ENCODE measurements around the gene SNTG2. TPM values are rescaled to one million over a fixed set of nuclear protein-coding genes. Genes with fewer than 3 reads are reported as not detected.

The SNTG2 gene
- total and polyA plus RNA-seq, 10 of the 15 experiments (the other 5 are each of a cell fraction or from before 2014, with no cell fraction given), result not detected

DNA sequence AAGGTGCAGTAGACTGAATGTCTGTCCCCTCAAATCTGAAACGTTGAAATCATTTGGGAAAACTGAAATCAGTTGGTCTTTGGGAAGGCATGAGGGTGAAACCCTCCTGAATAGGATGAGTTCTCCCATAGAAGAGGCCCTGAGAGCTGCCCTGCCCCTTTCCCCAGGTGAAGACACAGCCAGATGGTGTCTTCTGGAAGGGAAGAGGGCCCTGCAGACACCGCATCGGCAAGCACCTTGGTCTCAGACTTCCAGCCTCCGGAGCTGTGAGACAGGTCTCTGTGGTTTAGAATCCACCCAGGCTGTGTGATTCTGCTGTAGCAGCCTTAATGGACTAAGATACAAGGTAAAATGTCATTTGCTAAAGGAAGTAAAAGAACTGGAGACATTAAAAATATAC is 42.1 kb upstream of the SNTG2 start:
- intact Hi-C loops (cut with micrococcal nuclease; ENCODE audit: unreplicated experiment), result no loop called here
- SMC1A ChIA-PET (ENCODE audit: uncharacterized antibody, unreplicated experiment), result no interaction called here
- Histone ChIP-seq H2AFZ (ENCODE audit: control insufficient read depth, low read depth, low read length) (no peak overlapping the region), H3K27ac (ENCODE audit: control insufficient read depth, insufficient read depth) (no peak overlapping the region), H3K4me1 (ENCODE audit: control insufficient read depth, insufficient read depth, low read length) (no peaks in the 10 kb centered on the region), H3K79me2 (ENCODE audit: control insufficient read depth, insufficient read depth, low read length) (no peaks in the 10 kb centered on the region), H3K36me3 (ENCODE audit: control insufficient read depth in 2 of 2, insufficient read depth in 2 of 2, low read length in 1 of 2) (no peaks in the 10 kb centered on the region), H3K4me2 (ENCODE audit: control insufficient read depth, insufficient read depth) (no peak overlapping the region), H3K9ac (ENCODE audit: control insufficient read depth, insufficient read depth, low read length) (no peak overlapping the region), H3K27me3 (replicated peaks in 1 of 2; ENCODE audit: control insufficient read depth in 2 of 2, insufficient read depth in 2 of 2, low read length in 1 of 2) (no peaks in the 10 kb centered on the region), H3K9me3 (replicated peaks; ENCODE audit: control insufficient read depth, insufficient read depth, low read length) (no peaks in the 10 kb centered on the region; the same call in 2 of the 3 replicates), H4K20me1 (ENCODE audit: control insufficient read depth, insufficient read depth) (no peaks in the 10 kb centered on the region), H3K4me3 (no peak overlapping the region)
- TF ChIP-seq RBBP5 (conservative IDR thresholded peaks at IDR 0.05) (no peak), USF1 (IDR thresholded peaks at IDR 0.05; ENCODE audit: borderline replicate concordance, extremely low read length, insufficient read depth, low read depth, low read length) (no peak), TCF12 (IDR thresholded peaks at IDR 0.05; ENCODE audit: low read depth, low read length) (no peak), SUPT20H (IDR thresholded peaks at IDR 0.05; ENCODE audit: borderline replicate concordance, control insufficient read depth, low read depth, low read length) (no peak), STAT1 (conservative IDR thresholded peaks at IDR 0.05) (no peak), TARDBP (IDR thresholded peaks at IDR 0.05; ENCODE audit: borderline replicate concordance) (no peak), BRCA1 (IDR thresholded peaks at IDR 0.05; ENCODE audit: low read depth, low read length) (no peak), NFYA (IDR thresholded peaks at IDR 0.05; ENCODE audit: borderline replicate concordance, low read depth, low read length) (no peak), IKZF2 (IDR thresholded peaks at IDR 0.05) (no peak), E2F8 (IDR thresholded peaks at IDR 0.05; ENCODE audit: low read depth, partially characterized antibody) (no peak), RUNX3 (IDR thresholded peaks at IDR 0.05; ENCODE audit: low read length) (no peak), HCFC1 (IDR thresholded peaks at IDR 0.05; ENCODE audit: low read length) (no peak)
- TF ChIP-seq, protein P1, sequence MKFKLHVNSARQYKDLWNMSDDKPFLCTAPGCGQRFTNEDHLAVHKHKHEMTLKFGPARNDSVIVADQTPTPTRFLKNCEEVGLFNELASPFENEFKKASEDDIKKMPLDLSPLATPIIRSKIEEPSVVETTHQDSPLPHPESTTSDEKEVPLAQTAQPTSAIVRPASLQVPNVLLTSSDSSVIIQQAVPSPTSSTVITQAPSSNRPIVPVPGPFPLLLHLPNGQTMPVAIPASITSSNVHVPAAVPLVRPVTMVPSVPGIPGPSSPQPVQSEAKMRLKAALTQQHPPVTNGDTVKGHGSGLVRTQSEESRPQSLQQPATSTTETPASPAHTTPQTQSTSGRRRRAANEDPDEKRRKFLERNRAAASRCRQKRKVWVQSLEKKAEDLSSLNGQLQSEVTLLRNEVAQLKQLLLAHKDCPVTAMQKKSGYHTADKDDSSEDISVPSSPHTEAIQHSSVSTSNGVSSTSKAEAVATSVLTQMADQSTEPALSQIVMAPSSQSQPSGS (IDR thresholded peaks at IDR 0.05; ENCODE audit: low read length), result no peak
- TF ChIP-seq, protein P2, sequence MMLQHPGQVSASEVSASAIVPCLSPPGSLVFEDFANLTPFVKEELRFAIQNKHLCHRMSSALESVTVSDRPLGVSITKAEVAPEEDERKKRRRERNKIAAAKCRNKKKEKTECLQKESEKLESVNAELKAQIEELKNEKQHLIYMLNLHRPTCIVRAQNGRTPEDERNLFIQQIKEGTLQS (IDR thresholded peaks at IDR 0.05; ENCODE audit: borderline replicate concordance, extremely low read depth, low read depth, low read length), result no peak
- no TSS peak for BruUV-seq (replicated peaks)
- ATAC-seq, result no peak
- POLR2A ChIA-PET, result no interaction called here
- RAD21 ChIA-PET (ENCODE audit: unreplicated experiment), result no interaction called here
- in situ Hi-C loops (cut with MboI), result no loop called here
- WGBS (ENCODE audit: insufficient coverage, insufficient replicate concordance, low lambda C conversion rate, missing lambda C conversion rate), result 64% methylated on average over 4 of the region's 4 CpGs
- CTCF ChIA-PET, result no interaction called here
- FAIRE-seq, result no peak
- no peak for DNase-seq (ENCODE audit: low read depth, low spot score)
